GM23338 (cell line): ENCODE data around the gene SLC25A36. TPM values are rescaled to one million over a fixed set of nuclear protein-coding genes. Genes with fewer than 3 reads are reported as not detected.

Source experiments
- ATAC-seq: fragments of 200-7000 bp; cut with Tn5 transposase; 3 replicates; pipeline ENCODE4 v1.9.1; 2020
- DNase-seq: peaks from one replicate; pipeline ENCODE4 v3.0.0-alpha.2; 2015; ENCODE audit warnings: low spot score
- H2AFZ ChIP-seq: fragments of 200-600 bp; sonication (generic); 2 replicates; pipeline ENCODE4 v1.8.0; 2016; ENCODE audit warnings: antibody characterized with exemption, mild to moderate bottlenecking, moderate library complexity
- H3F3A ChIP-seq: fragments of 200-600 bp; sonication (generic); replicated peaks from 2 replicates; pipeline ENCODE4 v1.8.0; 2017; ENCODE audit warnings: antibody characterized with exemption, mixed run types, low read depth
- H3K27ac ChIP-seq: fragments of 200-600 bp; sonication (generic); 2 replicates; pipeline ENCODE4 v1.6.1; 2016; ENCODE audit warnings: low read depth
- H3K27me3 ChIP-seq: fragments of 200-600 bp; sonication (generic); 2 replicates; pipeline ENCODE4 v1.8.0; 2016; ENCODE audit warnings: mild to moderate bottlenecking, mixed run types, moderate library complexity; ENCODE audit not compliant: insufficient read depth
- H3K36me3 ChIP-seq: fragments of 200-600 bp; sonication (generic); 2 replicates; pipeline ENCODE4 v1.8.0; 2016; ENCODE audit warnings: mild to moderate bottlenecking; ENCODE audit not compliant: insufficient read depth
- H3K4me1 ChIP-seq: fragments of 200-600 bp; sonication (generic); 2 replicates; pipeline ENCODE4 v1.8.0; 2016; ENCODE audit warnings: mild to moderate bottlenecking, moderate library complexity; ENCODE audit not compliant: insufficient read depth
- H3K4me2 ChIP-seq: fragments of 200-600 bp; sonication (generic); 2 replicates; pipeline ENCODE4 v1.7.1; 2017; ENCODE audit warnings: mixed run types
- H3K4me3 ChIP-seq: fragments of 200-600 bp; sonication (generic); 2 replicates; pipeline ENCODE4 v1.6.1; 2016; ENCODE audit warnings: mixed run types
- H3K79me2 ChIP-seq: fragments of 200-600 bp; sonication (generic); replicated peaks from 2 replicates; pipeline ENCODE4 v1.8.0; 2017; ENCODE audit warnings: mild to moderate bottlenecking; ENCODE audit not compliant: insufficient read depth
- H3K9me2 ChIP-seq: fragments of 200-600 bp; sonication (generic); 2 replicates; pipeline ENCODE4 v1.8.0; 2017; ENCODE audit not compliant: insufficient read depth
- H4K20me1 ChIP-seq: fragments of 200-600 bp; sonication (generic); replicated peaks from 2 replicates; pipeline ENCODE4 v1.8.0; 2017; ENCODE audit warnings: mild to moderate bottlenecking; ENCODE audit not compliant: insufficient read depth
- H3K27ac Mint-ChIP-seq: 2 replicates; pipeline ENCODE4 v1.8.0; 2020; ENCODE audit warnings: inconsistent platforms, mild to moderate bottlenecking, moderate library complexity, mixed read lengths
- H3K27me3 Mint-ChIP-seq: 3 replicates; pipeline ENCODE4 v1.8.0; 2022; ENCODE audit warnings: low read depth, mild to moderate bottlenecking, moderate library complexity, mixed read lengths, inconsistent platforms; ENCODE audit not compliant: insufficient read depth, poor library complexity
- H3K36me3 Mint-ChIP-seq: 3 replicates; pipeline ENCODE4 v1.8.0; 2021; ENCODE audit warnings: low read depth, mild to moderate bottlenecking, inconsistent platforms, moderate library complexity, mixed read lengths
- H3K4me1 Mint-ChIP-seq: 3 replicates; pipeline ENCODE4 v1.8.0; 2020; ENCODE audit warnings: mild to moderate bottlenecking, inconsistent platforms, mixed read lengths
- H3K4me3 Mint-ChIP-seq: 3 replicates; pipeline ENCODE4 v1.8.0; 2021; ENCODE audit warnings: moderate library complexity, mild to moderate bottlenecking, inconsistent platforms, mixed read lengths
- H3K9me3 Mint-ChIP-seq: 3 replicates; pipeline ENCODE4 v1.8.0; 2020; ENCODE audit warnings: moderate library complexity, mild to moderate bottlenecking, inconsistent platforms, mixed read lengths
- EZH2 ChIP-seq: fragments of 200-600 bp; sonication (generic); IDR thresholded peaks from one replicate; pipeline ENCODE4 v1.8.0; 2017; ENCODE audit warnings: antibody characterized with exemption, mild to moderate bottlenecking, low read depth; ENCODE audit not compliant: unreplicated experiment
- EZH2phosphoT487 ChIP-seq: fragments of 200-600 bp; sonication (generic); IDR thresholded peaks from one replicate; pipeline ENCODE4 v1.8.1; 2018; ENCODE audit warnings: antibody characterized with exemption; ENCODE audit not compliant: unreplicated experiment
- JUNB ChIP-seq: IDR thresholded peaks from one replicate; pipeline ENCODE4 v1.6.1; 2016; ENCODE audit warnings: antibody characterized with exemption; ENCODE audit not compliant: unreplicated experiment
- NANOG ChIP-seq: IDR thresholded peaks from 2 replicates; pipeline ENCODE4 v1.6.1; 2016; ENCODE audit warnings: antibody characterized with exemption, borderline replicate concordance
- POLR2AphosphoS5 ChIP-seq: IDR thresholded peaks from 2 replicates; pipeline ENCODE4 v1.6.1; 2016; ENCODE audit warnings: antibody characterized with exemption, low read depth
- STAT1 ChIP-seq: IDR thresholded peaks from one replicate; pipeline ENCODE4 v1.6.1; 2016; ENCODE audit warnings: antibody characterized with exemption; ENCODE audit not compliant: unreplicated experiment
- ZNF114 ChIP-seq: fragments of 250-450 bp; sonication (Bioruptor Pico); IDR thresholded peaks from 2 replicates; pipeline ENCODE4 v1.5.0; 2020; ENCODE audit warnings: mild to moderate bottlenecking, moderate library complexity
- ZNF331 ChIP-seq: fragments of 250-450 bp; sonication (Bioruptor Pico); IDR thresholded peaks from 2 replicates; pipeline ENCODE4 v1.5.0; 2020; ENCODE audit warnings: low read depth, mild to moderate bottlenecking, moderate library complexity
- polyA plus RNA-seq: library from polyadenylated mRNA; unstranded; fragments of >200 nt; fragmentation: Nextera tagmentation; extraction: Ambion mirVana; gene quantifications from 2 replicates; pipeline ENCODE4 v1.2.1, GENCODE V29; 2016
- total RNA-seq: library from RNA; depleted of rRNA; stranded (reverse); fragments of >200 nt; shearing (Covaris generic); gene quantifications from 2 replicates; pipeline ENCODE4 v1.2.3, GENCODE V29; 2014
- TF ChIP-seq, protein P1 (sequence below): IDR thresholded peaks from one replicate; pipeline ENCODE4 v1.6.1; 2018; ENCODE audit warnings: antibody characterized with exemption; ENCODE audit not compliant: unreplicated experiment
- TF ChIP-seq, protein P2 (sequence below): IDR thresholded peaks from 2 replicates; pipeline ENCODE4 v1.6.1; 2016; ENCODE audit warnings: antibody characterized with exemption
- TF ChIP-seq, protein P3 (sequence below), 2 experiments: fragments of 200-600 bp in 1 of 2; sonication (generic) in 1 of 2; conservative IDR thresholded peaks; 2 replicates each; pipeline versions ENCODE4 v1.5.1 to v1.6.1; 2016 to 2017; ENCODE audit warnings: antibody characterized with exemption in 2 of 2, low read depth in 2 of 2, mild to moderate bottlenecking in 2 of 2, moderate library complexity in 1 of 2
- TF ChIP-seq, protein P4 (sequence below): fragments of 250-450 bp; sonication (Bioruptor Pico); IDR thresholded peaks from 2 replicates; pipeline ENCODE4 v1.5.0; 2020; ENCODE audit warnings: mild to moderate bottlenecking, moderate library complexity

The SLC25A36 gene
- total and polyA plus RNA-seq, 2 experiments from 2014 or later, result 113 to 123 TPM

DNA sequence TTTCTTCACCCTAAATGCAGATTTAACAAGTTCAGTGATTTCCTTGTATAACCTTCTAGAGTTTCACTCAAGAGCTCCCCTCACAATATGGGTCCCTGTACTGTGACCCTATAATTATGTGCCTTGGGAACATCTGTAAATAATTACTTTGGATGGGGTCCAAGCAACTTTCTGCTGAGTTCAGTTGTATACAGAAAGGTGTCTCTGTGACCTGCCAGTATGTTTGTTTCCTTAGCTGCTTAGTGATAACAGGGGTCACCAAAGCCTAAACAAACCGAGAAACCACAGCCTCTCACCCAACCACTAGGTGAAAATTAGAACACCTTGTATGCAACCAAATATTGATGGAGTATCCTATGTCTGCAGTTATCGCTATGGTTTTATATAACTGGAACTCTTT, 29.8 kb upstream of the SLC25A36 start:
- no peak overlapping the region for H3K4me3 ChIP-seq
- no peak overlapping the region for H2AFZ ChIP-seq
- H3K79me2 ChIP-seq, result no peaks in the 10 kb centered on the region
- no peaks in the 10 kb centered on the region for H3K27me3 ChIP-seq
- no peaks in the 10 kb centered on the region for H3K4me1 ChIP-seq
- no peaks in the 10 kb centered on the region for H3K27me3 Mint-ChIP-seq
- no peak overlapping the region for H3K4me3 Mint-ChIP-seq
- H3K4me2 ChIP-seq, result no peak overlapping the region
- DNase-seq, result no peak
- no peaks in the 10 kb centered on the region for H3K36me3 ChIP-seq
- H3F3A ChIP-seq, result no peaks in the 10 kb centered on the region
- no peaks in the 10 kb centered on the region for H3K4me1 Mint-ChIP-seq
- no peaks in the 10 kb centered on the region for H3K9me3 Mint-ChIP-seq
- H3K27ac ChIP-seq, result no peak overlapping the region
- TF ChIP-seq ZNF331 (CRISPR knock-in tag) (no peak), POLR2AphosphoS5 (no peak), EZH2 (no peak), EZH2phosphoT487 (no peak), ZNF114 (CRISPR knock-in tag) (no peak), STAT1 (no peak), JUNB (no peak), NANOG (no peak)
- TF ChIP-seq, protein P1, sequence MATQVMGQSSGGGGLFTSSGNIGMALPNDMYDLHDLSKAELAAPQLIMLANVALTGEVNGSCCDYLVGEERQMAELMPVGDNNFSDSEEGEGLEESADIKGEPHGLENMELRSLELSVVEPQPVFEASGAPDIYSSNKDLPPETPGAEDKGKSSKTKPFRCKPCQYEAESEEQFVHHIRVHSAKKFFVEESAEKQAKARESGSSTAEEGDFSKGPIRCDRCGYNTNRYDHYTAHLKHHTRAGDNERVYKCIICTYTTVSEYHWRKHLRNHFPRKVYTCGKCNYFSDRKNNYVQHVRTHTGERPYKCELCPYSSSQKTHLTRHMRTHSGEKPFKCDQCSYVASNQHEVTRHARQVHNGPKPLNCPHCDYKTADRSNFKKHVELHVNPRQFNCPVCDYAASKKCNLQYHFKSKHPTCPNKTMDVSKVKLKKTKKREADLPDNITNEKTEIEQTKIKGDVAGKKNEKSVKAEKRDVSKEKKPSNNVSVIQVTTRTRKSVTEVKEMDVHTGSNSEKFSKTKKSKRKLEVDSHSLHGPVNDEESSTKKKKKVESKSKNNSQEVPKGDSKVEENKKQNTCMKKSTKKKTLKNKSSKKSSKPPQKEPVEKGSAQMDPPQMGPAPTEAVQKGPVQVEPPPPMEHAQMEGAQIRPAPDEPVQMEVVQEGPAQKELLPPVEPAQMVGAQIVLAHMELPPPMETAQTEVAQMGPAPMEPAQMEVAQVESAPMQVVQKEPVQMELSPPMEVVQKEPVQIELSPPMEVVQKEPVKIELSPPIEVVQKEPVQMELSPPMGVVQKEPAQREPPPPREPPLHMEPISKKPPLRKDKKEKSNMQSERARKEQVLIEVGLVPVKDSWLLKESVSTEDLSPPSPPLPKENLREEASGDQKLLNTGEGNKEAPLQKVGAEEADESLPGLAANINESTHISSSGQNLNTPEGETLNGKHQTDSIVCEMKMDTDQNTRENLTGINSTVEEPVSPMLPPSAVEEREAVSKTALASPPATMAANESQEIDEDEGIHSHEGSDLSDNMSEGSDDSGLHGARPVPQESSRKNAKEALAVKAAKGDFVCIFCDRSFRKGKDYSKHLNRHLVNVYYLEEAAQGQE, result no peak
- TF ChIP-seq, protein P2, sequence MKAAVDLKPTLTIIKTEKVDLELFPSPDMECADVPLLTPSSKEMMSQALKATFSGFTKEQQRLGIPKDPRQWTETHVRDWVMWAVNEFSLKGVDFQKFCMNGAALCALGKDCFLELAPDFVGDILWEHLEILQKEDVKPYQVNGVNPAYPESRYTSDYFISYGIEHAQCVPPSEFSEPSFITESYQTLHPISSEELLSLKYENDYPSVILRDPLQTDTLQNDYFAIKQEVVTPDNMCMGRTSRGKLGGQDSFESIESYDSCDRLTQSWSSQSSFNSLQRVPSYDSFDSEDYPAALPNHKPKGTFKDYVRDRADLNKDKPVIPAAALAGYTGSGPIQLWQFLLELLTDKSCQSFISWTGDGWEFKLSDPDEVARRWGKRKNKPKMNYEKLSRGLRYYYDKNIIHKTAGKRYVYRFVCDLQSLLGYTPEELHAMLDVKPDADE, result no peak
- TF ChIP-seq, protein P3, sequence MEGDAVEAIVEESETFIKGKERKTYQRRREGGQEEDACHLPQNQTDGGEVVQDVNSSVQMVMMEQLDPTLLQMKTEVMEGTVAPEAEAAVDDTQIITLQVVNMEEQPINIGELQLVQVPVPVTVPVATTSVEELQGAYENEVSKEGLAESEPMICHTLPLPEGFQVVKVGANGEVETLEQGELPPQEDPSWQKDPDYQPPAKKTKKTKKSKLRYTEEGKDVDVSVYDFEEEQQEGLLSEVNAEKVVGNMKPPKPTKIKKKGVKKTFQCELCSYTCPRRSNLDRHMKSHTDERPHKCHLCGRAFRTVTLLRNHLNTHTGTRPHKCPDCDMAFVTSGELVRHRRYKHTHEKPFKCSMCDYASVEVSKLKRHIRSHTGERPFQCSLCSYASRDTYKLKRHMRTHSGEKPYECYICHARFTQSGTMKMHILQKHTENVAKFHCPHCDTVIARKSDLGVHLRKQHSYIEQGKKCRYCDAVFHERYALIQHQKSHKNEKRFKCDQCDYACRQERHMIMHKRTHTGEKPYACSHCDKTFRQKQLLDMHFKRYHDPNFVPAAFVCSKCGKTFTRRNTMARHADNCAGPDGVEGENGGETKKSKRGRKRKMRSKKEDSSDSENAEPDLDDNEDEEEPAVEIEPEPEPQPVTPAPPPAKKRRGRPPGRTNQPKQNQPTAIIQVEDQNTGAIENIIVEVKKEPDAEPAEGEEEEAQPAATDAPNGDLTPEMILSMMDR (conservative IDR thresholded peaks at IDR 0.05; ENCODE audit: low read depth in 2 of 2), result no peak
- H3K9me2 ChIP-seq, result no peaks in the 10 kb centered on the region
- no peaks in the 10 kb centered on the region for H3K36me3 Mint-ChIP-seq
- no peak overlapping the region for H3K27ac Mint-ChIP-seq
- H4K20me1 ChIP-seq, result no peaks in the 10 kb centered on the region
- ATAC-seq, result no peak

DNA sequence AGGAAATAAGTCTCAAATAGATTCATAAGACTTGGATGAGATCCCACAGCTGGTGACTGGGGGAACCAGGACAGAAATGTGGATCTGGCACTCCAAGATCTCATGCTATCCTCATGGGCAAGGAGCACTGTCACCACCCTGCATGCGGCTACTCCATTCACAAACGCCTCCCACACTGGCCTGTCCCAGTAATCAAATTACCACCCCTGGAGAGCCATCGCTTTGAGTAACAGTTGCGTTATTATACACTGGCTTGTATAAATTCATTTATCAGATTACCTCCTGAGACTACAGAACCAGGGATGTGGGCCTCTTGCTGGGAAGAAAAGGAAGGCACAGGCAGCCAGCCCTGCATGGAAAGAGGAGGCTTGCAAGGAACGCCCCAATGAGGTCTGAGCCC, 27.9 kb upstream of the SLC25A36 start:
- Histone ChIP-seq H3K4me2 (no peak overlapping the region), H4K20me1 (no peaks in the 10 kb centered on the region), H3K4me3 (no peak overlapping the region), H3F3A (no peaks in the 10 kb centered on the region), H3K27me3 (no peaks in the 10 kb centered on the region), H3K4me1 (no peaks in the 10 kb centered on the region), H3K79me2 (no peaks in the 10 kb centered on the region), H3K36me3 (no peaks in the 10 kb centered on the region), H3K9me2 (no peaks in the 10 kb centered on the region), H3K27ac (no peak overlapping the region), H2AFZ (no peak overlapping the region)
- Mint-ChIP-seq H3K27ac (no peak overlapping the region), H3K9me3 (no peaks in the 10 kb centered on the region), H3K27me3 (no peaks in the 10 kb centered on the region), H3K36me3 (no peaks in the 10 kb centered on the region), H3K4me3 (no peak overlapping the region), H3K4me1 (no peaks in the 10 kb centered on the region)
- no peak for ATAC-seq
- DNase-seq, result no peak
- TF ChIP-seq, protein P4, sequence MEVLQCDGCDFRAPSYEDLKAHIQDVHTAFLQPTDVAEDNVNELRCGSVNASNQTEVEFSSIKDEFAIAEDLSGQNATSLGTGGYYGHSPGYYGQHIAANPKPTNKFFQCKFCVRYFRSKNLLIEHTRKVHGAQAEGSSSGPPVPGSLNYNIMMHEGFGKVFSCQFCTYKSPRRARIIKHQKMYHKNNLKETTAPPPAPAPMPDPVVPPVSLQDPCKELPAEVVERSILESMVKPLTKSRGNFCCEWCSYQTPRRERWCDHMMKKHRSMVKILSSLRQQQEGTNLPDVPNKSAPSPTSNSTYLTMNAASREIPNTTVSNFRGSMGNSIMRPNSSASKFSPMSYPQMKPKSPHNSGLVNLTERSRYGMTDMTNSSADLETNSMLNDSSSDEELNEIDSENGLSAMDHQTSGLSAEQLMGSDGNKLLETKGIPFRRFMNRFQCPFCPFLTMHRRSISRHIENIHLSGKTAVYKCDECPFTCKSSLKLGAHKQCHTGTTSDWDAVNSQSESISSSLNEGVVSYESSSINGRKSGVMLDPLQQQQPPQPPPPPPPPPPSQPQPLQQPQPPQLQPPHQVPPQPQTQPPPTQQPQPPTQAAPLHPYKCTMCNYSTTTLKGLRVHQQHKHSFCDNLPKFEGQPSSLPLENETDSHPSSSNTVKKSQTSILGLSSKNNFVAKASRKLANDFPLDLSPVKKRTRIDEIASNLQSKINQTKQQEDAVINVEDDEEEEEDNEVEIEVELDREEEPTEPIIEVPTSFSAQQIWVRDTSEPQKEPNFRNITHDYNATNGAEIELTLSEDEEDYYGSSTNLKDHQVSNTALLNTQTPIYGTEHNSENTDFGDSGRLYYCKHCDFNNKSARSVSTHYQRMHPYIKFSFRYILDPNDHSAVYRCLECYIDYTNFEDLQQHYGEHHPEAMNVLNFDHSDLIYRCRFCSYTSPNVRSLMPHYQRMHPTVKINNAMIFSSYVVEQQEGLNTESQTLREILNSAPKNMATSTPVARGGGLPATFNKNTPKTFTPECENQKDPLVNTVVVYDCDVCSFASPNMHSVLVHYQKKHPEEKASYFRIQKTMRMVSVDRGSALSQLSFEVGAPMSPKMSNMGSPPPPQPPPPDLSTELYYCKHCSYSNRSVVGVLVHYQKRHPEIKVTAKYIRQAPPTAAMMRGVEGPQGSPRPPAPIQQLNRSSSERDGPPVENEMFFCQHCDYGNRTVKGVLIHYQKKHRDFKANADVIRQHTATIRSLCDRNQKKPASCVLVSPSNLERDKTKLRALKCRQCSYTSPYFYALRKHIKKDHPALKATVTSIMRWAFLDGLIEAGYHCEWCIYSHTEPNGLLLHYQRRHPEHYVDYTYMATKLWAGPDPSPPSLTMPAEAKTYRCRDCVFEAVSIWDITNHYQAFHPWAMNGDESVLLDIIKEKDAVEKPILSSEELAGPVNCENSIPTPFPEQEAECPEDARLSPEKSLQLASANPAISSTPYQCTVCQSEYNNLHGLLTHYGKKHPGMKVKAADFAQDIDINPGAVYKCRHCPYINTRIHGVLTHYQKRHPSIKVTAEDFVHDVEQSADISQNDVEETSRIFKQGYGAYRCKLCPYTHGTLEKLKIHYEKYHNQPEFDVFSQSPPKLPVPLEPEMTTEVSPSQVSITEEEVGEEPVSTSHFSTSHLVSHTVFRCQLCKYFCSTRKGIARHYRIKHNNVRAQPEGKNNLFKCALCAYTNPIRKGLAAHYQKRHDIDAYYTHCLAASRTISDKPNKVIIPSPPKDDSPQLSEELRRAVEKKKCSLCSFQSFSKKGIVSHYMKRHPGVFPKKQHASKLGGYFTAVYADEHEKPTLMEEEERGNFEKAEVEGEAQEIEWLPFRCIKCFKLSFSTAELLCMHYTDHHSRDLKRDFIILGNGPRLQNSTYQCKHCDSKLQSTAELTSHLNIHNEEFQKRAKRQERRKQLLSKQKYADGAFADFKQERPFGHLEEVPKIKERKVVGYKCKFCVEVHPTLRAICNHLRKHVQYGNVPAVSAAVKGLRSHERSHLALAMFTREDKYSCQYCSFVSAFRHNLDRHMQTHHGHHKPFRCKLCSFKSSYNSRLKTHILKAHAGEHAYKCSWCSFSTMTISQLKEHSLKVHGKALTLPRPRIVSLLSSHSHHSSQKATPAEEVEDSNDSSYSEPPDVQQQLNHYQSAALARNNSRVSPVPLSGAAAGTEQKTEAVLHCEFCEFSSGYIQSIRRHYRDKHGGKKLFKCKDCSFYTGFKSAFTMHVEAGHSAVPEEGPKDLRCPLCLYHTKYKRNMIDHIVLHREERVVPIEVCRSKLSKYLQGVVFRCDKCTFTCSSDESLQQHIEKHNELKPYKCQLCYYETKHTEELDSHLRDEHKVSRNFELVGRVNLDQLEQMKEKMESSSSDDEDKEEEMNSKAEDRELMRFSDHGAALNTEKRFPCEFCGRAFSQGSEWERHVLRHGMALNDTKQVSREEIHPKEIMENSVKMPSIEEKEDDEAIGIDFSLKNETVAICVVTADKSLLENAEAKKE, result no peak
